Measurements from ENCODE around the gene OPCML.

OPCML gene

DNA sequence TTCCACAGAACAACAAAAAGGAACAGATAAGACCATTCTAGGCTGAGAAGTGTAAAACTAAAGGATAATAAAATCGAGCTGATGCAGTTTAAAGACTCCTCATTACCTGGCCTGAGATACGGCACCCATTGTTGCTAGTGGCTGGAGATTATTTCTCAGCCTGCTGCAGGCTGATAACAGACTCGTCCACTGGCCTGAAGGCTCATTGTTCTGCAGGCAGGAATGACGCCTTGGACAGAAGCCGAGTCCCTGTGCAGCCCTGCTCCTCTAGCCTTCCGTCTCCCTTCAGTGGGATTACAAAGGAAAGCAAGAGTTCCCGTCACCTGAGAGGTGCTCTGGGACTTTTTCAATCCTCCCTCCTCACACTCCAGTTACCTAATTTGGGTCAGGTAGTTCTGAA lies 1065.3 kb downstream of the OPCML start:
- no peak for DNase-seq (ENCODE audit: low spot score)

DNA sequence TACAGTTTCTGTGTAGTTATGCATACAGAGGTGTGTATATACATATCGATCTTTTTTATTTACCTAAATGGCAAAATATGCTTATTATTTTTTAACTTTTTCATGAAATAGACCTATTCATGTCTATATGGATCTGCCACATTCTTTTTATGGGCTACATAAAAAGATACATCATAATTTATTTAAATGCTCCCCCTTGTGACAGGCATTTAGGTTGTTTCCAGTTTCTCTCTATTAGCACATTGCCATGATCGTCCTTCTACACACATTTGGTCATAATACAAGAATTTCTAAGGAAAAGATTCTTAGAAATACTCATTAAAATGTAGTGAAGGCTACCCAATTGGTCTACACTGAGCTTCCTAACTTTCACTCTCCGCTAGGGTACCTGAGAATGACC lies 1067.4 kb downstream of the OPCML start:
- DNase-seq (ENCODE audit: low spot score): no peak

DNA sequence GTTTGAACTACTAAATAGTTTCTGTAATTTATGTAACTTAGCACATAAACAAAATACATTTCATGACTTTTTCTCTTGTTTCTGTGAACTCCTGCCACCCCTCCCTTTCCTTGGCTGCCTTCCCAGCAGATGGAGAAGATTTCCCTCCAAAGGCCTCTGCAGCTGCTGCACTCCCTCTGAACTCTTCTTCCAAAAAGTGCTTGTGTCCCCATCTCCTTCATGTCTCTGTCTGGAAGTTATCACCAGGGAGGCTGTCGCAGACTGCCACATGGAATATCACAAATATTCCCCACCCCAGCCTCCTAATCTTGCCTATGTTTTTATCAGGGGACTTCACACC lies 1068.3 kb downstream of the OPCML start:
- no peak for DNase-seq (ENCODE audit: low spot score)

DNA sequence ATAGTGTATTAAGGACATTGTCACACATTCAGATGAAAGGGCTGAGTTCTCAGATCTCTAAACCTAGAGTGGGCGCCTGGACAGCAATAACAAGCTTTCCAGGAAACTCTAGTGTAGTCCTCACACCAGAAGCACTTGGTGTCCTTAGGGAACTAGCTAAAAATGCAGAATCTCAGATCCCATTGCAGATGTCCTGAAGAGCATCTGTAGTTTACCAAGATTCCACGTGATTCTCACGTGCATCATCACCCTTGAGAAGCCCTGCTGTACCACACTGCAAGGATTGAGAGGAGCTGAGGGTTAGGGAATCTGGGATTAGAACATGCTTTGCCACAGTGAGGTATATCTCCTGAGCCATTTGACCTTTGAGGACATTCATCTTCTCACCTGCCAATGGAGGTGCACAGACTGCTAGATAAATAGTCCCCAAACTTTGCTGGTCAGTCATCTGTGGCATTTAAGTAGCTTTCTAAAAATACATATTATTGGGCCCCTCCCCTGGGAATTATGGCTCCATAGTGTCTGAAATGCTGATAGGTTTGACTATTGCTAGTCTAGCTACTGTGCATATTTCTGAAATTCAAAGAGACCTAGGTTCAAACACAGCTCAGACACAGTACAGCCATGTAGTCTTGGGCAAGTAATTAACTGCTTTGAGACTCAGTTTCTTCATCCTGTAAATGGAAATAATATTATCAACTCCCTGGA lies 1068.9 kb downstream of the OPCML start:
- DNase-seq (ENCODE audit: low spot score): no peak

DNA sequence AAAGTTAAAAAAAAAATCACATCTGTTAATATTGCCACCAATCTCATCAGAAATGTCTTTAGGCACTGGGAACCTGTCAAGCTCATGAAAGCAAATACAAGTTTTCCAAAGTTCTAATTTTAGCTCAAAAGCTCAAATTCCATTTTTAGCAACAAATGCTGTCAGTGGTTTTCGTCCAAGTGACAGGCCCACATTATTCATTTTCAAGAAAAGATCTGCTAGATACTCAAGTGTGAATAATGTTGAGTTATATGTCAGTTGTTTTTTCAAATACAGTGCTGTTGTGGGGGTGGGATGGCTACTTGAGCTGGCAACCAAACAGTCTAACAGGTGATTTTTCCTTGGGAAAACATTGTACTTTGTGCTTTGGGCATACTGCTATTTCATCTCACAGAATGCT lies 1072.6 kb downstream of the OPCML start:
- DNase-seq (ENCODE audit: low spot score): no peak

- no peak for DNase-seq (ENCODE audit: low spot score)
Observed at GRCh38 chr11:132457445-132457844, 1074.9 kb downstream of the OPCML start.

- DNase-seq (ENCODE audit: low spot score): no peak
Observed at GRCh38 chr11:132456751-132457328, 1075.5 kb downstream of the OPCML start.

DNA sequence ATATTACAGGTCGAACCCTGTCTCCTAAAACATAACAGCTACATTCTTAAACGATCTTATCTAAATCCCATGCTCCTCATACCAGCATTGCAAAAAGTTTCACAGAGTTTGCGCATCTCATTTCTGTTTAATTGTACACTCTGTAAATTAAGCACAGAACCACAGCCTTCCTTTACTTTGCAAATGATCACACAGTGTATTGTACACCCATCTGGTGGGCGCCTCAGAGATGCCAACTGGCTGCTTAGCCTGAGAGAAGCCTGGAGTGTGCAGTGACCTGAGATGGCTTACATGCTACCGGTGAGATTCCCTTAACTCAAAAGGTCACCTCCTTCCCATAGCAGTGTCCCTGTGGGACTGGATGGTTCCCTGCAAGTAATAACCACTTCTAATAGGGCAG lies 1077.3 kb downstream of the OPCML start:
- no peak for DNase-seq (ENCODE audit: low spot score)

DNA sequence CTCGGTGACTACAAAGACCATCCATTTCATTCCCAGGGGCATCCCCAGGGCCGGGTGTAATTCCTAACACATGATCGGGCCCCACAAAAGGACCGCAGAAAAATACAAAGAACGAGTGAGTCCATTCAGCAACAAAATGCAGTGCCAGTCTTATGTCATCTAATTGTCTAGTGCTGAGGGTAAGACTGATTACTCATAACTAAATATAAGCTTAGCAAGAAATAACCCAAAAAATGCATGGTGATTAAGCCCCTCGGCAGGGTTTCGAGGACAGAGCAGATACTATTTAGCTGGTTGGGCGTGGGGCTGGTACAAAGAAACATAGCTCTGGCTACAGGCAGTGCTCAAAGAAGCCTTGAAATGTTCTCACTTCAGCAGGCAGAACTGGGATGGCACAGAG lies 1078.9 kb downstream of the OPCML start:
- no peak for DNase-seq (ENCODE audit: low spot score)

- no peak for DNase-seq (ENCODE audit: low spot score)
Observed at GRCh38 chr11:132452616-132453015, 1079.7 kb downstream of the OPCML start.

- no peak for DNase-seq (ENCODE audit: low spot score)
Observed at GRCh38 chr11:132451942-132452601, 1080.2 kb downstream of the OPCML start.

DNA sequence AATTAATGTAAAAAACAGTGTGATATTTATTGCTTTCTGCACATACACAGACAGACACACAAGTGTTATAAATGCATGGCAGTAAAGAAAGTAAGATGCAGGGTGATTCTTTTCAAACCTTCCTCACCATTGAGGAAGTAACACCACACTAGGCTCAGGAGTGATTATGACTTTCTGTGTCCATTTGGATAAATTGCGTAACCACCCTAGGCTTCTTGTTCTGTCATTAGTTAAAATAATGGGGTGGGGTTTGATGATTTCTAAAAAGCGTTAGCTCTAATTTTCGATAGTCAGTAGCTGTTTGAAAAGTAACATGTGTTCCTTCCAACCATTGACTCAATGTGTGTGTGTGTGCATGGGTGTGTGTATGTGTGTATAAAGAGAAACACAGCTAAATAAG lies 1081.7 kb downstream of the OPCML start:
- DNase-seq (ENCODE audit: low spot score): no peak

- DNase-seq (ENCODE audit: low spot score): no peak
Observed at GRCh38 chr11:132448334-132448995, 1083.8 kb downstream of the OPCML start.

DNA sequence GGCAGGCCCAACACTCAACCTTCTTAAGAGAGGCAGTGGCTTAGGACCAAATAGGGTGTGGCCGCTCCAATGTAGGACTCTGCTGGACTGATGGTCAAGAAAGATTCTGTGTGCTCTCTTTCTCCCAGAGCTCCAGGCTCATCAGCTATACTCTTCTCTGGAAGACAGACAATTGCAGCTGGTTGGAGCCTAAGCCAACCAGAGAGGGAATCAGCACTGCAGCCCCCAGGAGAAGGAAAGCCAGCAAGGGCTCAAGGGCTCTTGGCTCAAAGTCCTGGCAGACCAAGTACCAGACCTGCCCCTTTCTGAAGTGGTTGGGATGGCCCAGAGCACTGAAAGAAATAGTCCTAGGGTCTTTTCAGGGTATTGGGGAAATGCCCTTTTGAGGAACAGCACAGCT lies 1084.5 kb downstream of the OPCML start:
- no peak for DNase-seq (ENCODE audit: low spot score)

GRCh38 chr11:132445859-132446291 lies 1086.4 kb downstream of the OPCML start:
- DNase-seq (ENCODE audit: low spot score): no peak

GRCh38 chr11:132444911-132445310 lies 1087.4 kb downstream of the OPCML start:
- no peak for DNase-seq (ENCODE audit: low spot score)

DNA sequence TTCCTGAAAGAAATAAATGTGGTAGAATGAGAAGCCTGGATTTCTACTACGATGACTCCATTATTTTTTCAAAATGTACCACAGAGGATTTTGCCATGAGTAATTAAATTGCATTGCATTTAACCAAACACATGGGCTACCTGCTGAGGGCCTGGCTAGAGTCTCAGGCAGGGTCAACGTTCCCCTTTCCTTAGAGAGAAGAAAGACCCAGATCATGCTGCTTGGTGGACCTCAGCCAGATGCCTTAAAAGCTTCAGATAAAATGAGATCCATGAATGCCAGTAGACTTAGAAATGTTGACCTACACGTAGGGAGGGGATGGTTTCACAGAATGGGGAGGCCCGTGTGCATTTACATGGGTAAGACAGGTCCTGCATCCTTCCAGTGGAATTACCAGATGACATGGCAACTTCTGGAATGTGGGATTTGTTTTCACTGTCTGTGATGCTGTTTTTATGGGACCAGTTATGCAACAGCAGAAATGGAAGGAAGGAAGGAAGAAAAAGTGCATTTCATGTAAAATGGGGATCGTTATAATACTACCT lies 1092.5 kb downstream of the OPCML start:
- no peak for DNase-seq (ENCODE audit: low spot score)

- DNase-seq (ENCODE audit: low spot score): no peak
Observed at GRCh38 chr11:132438418-132438817, 1093.9 kb downstream of the OPCML start.

DNA sequence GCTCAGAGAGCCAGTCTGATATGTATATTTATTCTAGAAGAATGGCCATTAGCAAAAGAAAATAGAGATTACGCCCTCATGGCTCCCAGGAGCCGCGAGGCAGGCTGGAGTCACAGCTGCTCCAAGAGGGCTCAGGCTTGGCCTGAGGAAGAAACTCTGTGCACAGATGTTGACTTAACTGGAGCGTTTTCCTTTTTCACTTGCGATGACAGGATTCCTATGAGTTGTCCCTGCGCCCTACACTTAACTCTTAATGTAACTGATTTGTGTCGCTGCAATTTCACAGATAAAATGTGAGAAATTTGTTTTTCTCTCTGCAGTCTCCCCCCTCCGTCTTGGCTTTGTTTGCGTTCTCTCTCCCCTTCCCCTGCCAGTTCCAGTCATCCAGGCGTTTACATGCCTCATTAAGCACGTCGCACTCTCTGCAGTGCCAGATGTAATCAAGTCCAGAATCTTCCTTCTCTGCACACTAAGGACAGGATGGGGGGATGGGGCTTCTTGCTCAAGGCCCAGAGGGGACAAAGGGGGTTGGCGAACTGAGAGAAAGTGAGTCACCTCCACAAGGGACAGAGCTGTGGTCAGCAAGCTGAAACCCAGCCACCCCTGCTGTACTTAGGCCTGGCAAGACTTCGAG lies 1101.8 kb downstream of the OPCML start:
- DNase-seq (ENCODE audit: low spot score): no peak

DNA sequence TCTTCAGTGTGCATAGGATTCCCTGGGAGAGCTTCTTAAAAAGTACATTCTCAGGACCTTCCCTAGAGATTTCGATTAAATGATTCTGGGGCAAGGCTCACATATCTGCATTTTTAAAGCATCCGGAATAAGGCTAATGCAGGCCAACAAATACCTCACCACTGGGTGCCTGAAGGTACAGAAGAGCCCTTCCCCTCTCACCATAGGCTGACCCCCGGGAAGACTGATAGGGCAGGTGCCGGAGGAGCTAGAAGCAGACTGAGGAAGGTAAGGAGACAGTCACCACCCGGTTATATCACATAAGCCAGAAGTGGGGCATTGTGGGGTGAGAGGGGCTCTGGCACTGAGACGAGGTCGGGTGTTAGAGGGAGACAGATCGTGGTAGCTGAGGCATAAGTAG lies 1102.6 kb downstream of the OPCML start:
- DNase-seq (ENCODE audit: low spot score): no peak

GRCh38 chr11:132427611-132428010 lies 1104.7 kb downstream of the OPCML start:
- DNase-seq (ENCODE audit: low spot score): no peak

DNA sequence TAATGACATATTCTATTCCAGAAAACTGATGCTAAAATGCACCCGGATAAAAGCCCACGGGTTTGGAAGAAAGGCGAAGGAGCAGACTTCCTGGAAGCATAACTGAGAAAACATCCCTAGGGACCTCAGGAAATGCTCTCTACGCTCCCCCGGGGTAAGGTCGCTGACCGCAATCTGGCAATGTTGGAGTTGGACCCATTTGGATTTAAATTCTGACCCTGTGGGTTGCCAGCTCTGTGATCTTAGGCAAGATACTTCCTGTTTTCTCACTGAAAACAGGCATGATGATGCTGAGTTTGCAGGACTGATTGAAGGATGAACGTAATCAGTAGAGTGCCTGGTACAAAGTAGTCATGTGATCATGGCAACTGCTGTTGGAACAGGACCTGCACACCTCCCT lies 1107.9 kb downstream of the OPCML start:
- DNase-seq (ENCODE audit: low spot score): no peak

Data from HuH-7 (cell line).